ENCODE results near the gene BDNF. TPM values are rescaled to one million over a fixed set of nuclear protein-coding genes. Genes with fewer than 3 reads are reported as not detected.
"Not testable (repeated sequence)": the region's sequence is repeated elsewhere in the genome, so short reads cannot be mapped to it uniquely, and the experiment has no call there.

The BDNF gene
- total and polyA plus RNA-seq, 4 donors: 0.38 to 1.6 (median 1.4) TPM

DNA sequence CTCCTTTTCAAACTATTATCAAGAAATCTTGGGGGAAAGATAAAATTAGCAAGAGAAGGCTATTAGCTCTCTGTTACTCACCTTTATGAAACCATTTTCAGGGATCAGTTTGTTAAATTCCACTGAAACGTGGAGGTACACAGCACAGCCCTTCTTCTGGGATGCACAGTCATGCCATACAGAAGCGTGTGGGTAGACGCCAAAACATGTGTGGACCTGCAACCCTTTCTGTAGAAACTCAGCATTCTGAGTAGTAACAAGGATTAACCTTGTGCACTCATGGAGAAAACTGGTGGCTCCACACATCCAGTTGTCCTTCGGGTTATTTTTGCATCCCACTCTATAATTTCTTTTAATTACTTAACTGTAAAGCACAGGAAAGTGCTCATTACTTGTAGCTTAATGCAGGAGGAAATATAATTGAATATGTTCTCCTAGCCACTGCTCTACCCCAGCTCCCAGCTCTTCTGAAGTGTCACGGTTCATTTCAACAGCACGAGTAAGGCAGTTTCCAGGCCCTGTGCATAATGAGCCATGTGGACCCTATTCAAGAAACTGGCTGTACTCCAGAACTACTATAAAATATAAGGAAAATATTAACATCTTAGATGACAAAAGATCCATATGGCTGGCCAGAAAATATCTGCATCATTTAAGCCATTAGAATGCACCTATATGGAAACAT lies 26.1 kb downstream of the BDNF start:
- ATAC-seq (ENCODE audit: insufficient read depth, low FRiP score): no peak
- Histone ChIP-seq H3K9ac (ENCODE audit: insufficient read depth in 1 of 2, low read length in 2 of 2) (no peak overlapping the region), H3K4me3 (no peak overlapping the region), H3K27ac (ENCODE audit: low read depth in 1 of 2, low read length in 1 of 2) (no peak overlapping the region), H3K27me3 (ENCODE audit: control insufficient read depth in 3 of 3, insufficient read depth in 3 of 3, low read length in 2 of 3) (no peaks in the 10 kb centered on the region), H3K4me1 (ENCODE audit: control insufficient read depth in 5 of 5, insufficient read depth in 5 of 5, low read length in 5 of 5) (no peaks in the 10 kb centered on the region), H3K9me3 (ENCODE audit: control insufficient read depth in 4 of 4, insufficient read depth in 3 of 4, low read length in 3 of 4) (no peaks in the 10 kb centered on the region), H3K36me3 (ENCODE audit: control insufficient read depth in 4 of 4, insufficient read depth in 4 of 4, low read length in 4 of 4) (no peaks in the 10 kb centered on the region)
- DNase-seq: no peak
- TF ChIP-seq, protein P1, sequence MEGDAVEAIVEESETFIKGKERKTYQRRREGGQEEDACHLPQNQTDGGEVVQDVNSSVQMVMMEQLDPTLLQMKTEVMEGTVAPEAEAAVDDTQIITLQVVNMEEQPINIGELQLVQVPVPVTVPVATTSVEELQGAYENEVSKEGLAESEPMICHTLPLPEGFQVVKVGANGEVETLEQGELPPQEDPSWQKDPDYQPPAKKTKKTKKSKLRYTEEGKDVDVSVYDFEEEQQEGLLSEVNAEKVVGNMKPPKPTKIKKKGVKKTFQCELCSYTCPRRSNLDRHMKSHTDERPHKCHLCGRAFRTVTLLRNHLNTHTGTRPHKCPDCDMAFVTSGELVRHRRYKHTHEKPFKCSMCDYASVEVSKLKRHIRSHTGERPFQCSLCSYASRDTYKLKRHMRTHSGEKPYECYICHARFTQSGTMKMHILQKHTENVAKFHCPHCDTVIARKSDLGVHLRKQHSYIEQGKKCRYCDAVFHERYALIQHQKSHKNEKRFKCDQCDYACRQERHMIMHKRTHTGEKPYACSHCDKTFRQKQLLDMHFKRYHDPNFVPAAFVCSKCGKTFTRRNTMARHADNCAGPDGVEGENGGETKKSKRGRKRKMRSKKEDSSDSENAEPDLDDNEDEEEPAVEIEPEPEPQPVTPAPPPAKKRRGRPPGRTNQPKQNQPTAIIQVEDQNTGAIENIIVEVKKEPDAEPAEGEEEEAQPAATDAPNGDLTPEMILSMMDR (IDR thresholded peaks at IDR 0.05; ENCODE audit: control extremely low read depth, extremely low read depth): no peak
- 91 to 92% methylated on average over 6 of the region's 6 CpGs for WGBS, 2 donors

DNA sequence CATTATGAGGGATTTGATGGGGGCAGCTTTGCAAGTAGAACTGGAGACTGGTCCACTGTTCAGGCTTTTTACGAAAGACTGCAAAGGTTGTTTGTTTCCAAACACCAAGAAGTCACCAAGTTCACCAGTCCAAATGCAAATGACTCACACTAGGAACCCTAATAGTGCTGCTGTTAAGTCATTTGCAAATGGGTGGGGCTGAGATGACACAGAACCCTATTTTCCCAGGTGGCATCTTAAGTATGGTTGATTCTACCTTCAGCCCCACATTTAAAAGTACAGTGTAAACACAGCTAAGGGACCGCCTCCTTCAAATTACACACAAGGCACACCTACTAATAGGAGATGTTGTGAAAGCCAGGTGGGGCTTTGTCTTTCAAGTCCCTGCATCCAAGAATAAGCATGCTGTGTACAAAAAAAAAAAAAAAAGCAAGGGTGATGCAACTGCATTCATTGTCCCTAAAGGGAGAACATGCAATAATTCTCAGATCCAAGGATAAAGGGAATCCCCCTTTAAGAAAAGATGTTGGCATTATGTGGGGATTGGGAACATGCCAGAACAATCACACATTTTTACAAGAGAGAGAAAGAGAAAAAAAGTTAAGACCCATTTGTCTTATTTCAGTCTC lies 27.3 kb downstream of the BDNF start:
- Histone ChIP-seq H3K4me1 (ENCODE audit: control insufficient read depth in 5 of 5, insufficient read depth in 5 of 5, low read length in 5 of 5) (no peaks in the 10 kb centered on the region), H3K27me3 (ENCODE audit: control insufficient read depth in 3 of 3, insufficient read depth in 3 of 3, low read length in 2 of 3) (no peaks in the 10 kb centered on the region), H3K9me3 (ENCODE audit: control insufficient read depth in 4 of 4, insufficient read depth in 3 of 4, low read length in 3 of 4) (no peaks in the 10 kb centered on the region), H3K4me3 (no peak overlapping the region), H3K9ac (ENCODE audit: insufficient read depth in 1 of 2, low read length in 2 of 2) (no peak overlapping the region), H3K36me3 (ENCODE audit: control insufficient read depth in 4 of 4, insufficient read depth in 4 of 4, low read length in 4 of 4) (no peaks in the 10 kb centered on the region), H3K27ac (ENCODE audit: low read depth in 1 of 2, low read length in 1 of 2) (no peak overlapping the region)
- TF ChIP-seq, protein P1 (IDR thresholded peaks at IDR 0.05; ENCODE audit: control extremely low read depth, extremely low read depth): no peak
- ATAC-seq (ENCODE audit: insufficient read depth, low FRiP score) (no peak), DNase-seq (no peak)
- WGBS, 2 donors: 90 to 91% methylated on average over 2 of the region's 2 CpGs

DNA sequence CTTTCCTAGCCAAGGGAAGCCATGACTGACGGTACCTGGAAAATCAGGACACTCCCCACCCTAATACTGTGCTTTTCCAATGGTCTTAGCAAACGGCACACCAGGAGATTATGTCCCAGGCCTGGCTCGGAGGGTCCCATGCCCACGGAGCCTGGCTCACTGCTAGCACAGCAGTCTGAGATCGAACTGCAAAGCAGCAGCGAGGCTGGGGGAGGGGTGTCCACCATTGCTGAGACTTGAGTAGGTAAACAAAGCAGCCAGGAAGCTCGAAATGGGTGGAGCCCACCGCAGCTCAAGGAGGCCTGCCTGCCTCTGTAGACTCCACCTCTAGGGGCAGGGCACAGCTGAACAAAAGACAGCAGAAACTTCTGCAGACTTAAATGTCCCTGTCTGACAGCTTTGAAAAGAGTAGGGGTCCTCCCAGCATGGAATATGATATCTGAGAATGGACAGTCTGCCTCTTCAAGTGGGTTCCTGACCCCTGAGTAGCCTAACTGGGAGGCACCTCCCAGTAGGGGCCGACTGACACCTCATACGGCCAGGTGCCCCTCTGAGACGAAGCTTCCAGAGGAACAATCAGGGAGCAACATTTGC lies 34.6 kb downstream of the BDNF start:
- not testable (repeated sequence) for ATAC-seq (ENCODE audit: insufficient read depth, low FRiP score); H3K27ac ChIP-seq (ENCODE audit: low read depth in 1 of 2, low read length in 1 of 2); H3K27me3 ChIP-seq (ENCODE audit: control insufficient read depth in 3 of 3, insufficient read depth in 3 of 3, low read length in 2 of 3); H3K36me3 ChIP-seq (ENCODE audit: control insufficient read depth in 4 of 4, insufficient read depth in 4 of 4, low read length in 4 of 4); DNase-seq; H3K4me1 ChIP-seq (ENCODE audit: control insufficient read depth in 5 of 5, insufficient read depth in 5 of 5, low read length in 5 of 5); H3K9ac ChIP-seq (ENCODE audit: insufficient read depth in 1 of 2, low read length in 2 of 2); H3K4me3 ChIP-seq; H3K9me3 ChIP-seq (ENCODE audit: control insufficient read depth in 4 of 4, insufficient read depth in 3 of 4, low read length in 3 of 4)
- 80 to 84% methylated on average over 11 of the region's 11 CpGs for WGBS, 2 donors

DNA sequence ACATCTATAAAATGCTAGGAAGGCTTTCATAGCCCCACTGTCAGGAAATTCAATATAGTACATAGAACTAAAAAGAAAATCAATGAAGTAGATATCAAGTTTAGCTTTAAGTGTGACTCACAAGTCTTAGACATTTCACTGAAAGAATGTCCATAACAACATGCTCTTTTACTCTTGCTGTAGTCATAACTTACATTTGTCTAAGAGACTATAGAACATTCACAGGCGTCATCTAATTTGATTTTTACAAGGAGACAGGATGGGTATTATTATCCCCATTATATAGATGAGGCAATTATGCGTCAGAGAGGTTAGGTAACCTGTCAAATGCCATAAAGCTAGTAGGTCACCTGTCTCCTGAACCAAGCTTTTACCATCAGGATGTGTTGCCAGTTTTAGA lies 36.9 kb downstream of the BDNF start:
- WGBS, 2 donors: 91 to 94% methylated on average over 2 of the region's 2 CpGs
- no peaks in the 10 kb centered on the region for H3K36me3 ChIP-seq (ENCODE audit: control insufficient read depth in 4 of 4, insufficient read depth in 4 of 4, low read length in 4 of 4)
- ATAC-seq (ENCODE audit: insufficient read depth, low FRiP score): no peak

More for the DNA sequence above, 36.9 kb downstream of the BDNF start:
- H3K27ac ChIP-seq (ENCODE audit: low read depth in 1 of 2, low read length in 1 of 2): no peak overlapping the region
- peaks cover 0 to 2% (median 0%) of the 10 kb centered on the region in 4 donors for H3K9me3 ChIP-seq (ENCODE audit: control insufficient read depth in 4 of 4, insufficient read depth in 3 of 4, low read length in 3 of 4)
- no peaks in the 10 kb centered on the region for H3K27me3 ChIP-seq (ENCODE audit: control insufficient read depth in 3 of 3, insufficient read depth in 3 of 3, low read length in 2 of 3)
- no peak overlapping the region for H3K9ac ChIP-seq (ENCODE audit: insufficient read depth in 1 of 2, low read length in 2 of 2)
- H3K4me3 ChIP-seq: no peak overlapping the region
- H3K4me1 ChIP-seq (ENCODE audit: control insufficient read depth in 5 of 5, insufficient read depth in 5 of 5, low read length in 5 of 5): no peaks in the 10 kb centered on the region
- DNase-seq: no peak
- TF ChIP-seq, protein P1 (IDR thresholded peaks at IDR 0.05; ENCODE audit: control extremely low read depth, extremely low read depth): no peak
